ENCODE results near the gene ZGPAT.

Gene ZGPAT

DNA sequence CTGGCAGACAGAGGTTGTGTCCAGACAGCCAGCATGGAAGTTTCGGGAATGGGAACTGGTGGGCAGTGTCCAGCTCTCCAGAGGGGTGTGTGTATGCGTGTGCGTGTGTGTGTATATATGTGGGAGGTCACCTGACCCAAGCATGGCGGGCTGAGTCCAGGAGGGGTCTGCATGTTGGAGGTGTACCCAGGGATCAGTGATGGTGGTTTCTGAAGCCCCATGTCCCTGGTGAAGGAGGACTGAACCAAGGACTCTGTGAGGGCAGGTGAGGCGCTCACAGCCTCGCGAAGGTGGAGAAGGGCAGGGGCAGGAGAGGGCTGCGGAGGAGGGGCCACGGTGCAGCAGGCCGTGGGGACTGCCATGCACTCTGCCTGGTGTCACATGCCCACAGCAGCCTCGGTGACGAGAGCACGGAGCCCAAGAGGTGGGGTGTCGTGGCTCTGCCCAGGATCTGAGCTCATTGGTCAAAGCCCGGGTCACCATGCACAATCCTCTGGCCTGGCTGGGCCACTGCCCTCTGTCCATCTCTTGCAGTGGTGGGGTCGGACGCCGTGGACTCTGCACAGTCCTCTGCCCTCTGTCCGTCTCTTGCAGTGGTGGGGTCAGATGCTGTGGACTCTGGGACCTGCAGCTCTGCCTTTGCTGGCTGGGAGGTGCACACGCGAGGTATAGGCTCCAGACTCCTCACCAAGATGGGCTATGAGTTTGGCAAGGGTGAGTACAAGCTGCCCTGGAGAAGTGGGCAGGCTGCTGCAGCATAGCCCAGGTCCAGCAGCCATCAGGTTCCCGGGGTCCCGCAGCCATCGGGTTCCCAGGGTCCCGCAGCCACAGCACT is 26.5 kb downstream of the ZGPAT start:
- H3K4me3 ChIP-seq (ENCODE audit: low read length) = no peak overlapping the region
- H3K36me3 ChIP-seq (ENCODE audit: insufficient read depth, low read depth, low read length) = peaks cover 29% of the 10 kb centered on the region
- no peaks in the 10 kb centered on the region for H3K9me3 ChIP-seq (ENCODE audit: insufficient read depth, low read depth, low read length)
- H3K4me1 ChIP-seq (ENCODE audit: insufficient read depth, low read length) = no peaks in the 10 kb centered on the region
- H3K27ac ChIP-seq (ENCODE audit: low read length) = no peak overlapping the region
- H3K9ac ChIP-seq (ENCODE audit: low read depth, low read length) = no peak overlapping the region
- no peaks in the 10 kb centered on the region; the same call in 1 of the 2 replicates for H3K27me3 ChIP-seq (ENCODE audit: insufficient read depth, low read length)

DNA sequence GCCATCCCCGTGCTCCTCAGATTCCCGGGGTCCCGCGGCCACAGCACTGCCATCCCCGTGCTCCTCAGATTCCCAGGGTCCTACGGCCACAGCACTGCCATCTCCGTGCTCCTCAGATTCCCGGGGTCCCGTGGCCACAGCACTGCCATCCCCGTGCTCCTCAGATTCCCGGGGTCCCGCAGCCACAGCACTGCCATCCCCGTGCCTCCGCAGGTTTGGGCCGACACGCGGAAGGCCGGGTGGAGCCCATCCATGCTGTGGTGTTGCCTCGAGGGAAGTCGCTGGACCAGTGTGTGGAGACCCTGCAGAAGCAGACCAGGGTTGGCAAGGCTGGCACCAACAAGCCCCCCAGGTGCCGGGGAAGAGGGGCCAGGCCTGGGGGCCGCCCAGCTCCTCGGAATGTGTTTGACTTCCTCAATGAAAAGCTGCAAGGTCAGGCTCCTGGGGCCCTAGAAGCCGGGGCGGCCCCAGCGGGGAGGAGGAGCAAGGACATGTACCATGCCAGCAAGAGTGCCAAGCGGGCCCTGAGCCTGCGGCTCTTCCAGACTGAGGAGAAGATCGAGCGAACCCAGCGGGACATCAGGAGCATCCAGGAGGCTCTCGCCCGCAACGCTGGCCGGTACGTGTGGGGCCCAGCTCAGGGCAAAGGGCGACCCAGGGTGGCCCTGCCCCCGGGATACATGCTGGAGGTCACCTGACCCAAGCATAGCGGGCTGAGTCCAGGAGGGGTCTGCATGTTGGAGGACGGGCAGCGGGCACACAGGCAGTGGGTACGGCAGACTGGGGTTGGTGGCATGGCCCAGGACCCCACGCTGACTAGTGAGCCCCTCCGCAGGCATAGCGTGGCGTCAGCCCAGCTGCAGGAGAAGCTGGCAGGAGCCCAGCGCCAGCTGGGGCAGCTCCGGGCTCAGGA is 27.4 kb downstream of the ZGPAT start:
- no peaks in the 10 kb centered on the region for H3K9me3 ChIP-seq (ENCODE audit: insufficient read depth, low read depth, low read length)
- H3K36me3 ChIP-seq (ENCODE audit: insufficient read depth, low read depth, low read length) = peaks cover 22% of the 10 kb centered on the region
- H3K4me1 ChIP-seq (ENCODE audit: insufficient read depth, low read length) = no peaks in the 10 kb centered on the region
- H3K4me3 ChIP-seq (ENCODE audit: low read length) = no peak overlapping the region
- no peak overlapping the region for H3K27ac ChIP-seq (ENCODE audit: low read length)
- no peak overlapping the region for H3K9ac ChIP-seq (ENCODE audit: low read depth, low read length)
- no peaks in the 10 kb centered on the region; the same call in 1 of the 2 replicates for H3K27me3 ChIP-seq (ENCODE audit: insufficient read depth, low read length)

DNA sequence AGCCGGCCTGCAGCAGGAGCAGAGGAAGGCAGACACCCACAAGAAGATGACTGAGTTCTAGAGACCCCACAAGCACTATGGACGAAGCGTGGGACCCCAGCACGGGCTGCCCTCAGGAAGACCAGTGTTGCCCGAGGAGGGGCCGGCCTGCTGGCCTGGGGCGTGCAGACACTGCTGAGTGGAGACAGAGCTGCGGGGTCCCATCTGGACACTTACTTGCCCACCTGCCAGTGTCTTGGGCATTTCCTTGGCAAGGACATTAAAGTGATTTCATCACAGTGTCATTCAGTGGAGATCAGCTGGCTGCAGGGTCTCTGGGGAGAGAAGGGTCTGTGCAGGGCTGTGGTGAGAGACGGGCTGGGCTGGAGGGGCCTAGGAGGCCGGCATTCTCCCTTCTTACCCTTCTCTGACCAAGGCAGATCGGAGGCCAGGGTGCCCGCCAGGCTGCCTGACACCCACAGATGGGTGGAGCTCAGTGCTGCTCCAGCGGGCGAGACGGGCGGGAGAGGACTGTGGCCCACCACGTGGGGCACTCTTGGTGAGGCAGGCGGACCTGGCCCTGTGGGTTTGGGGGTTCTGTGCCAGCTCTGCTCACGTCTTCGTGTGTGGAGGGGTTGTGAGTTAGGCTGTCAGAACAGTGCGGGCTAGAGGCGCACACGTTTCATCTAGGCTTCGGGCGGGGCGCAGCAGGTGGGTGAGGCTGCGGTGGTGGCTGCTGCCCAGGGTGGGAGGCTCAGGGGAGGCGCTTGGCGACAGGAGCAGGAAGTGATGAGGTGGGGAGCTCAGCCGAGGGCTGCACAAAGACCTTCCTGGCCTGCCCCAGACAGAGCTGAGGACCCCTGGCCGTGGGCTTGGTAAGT is 28.2 kb downstream of the ZGPAT start, which contains the start of gene LIME1:
Gene LIME1 (plus strand): TSS at position 806 of the 860 bp plus-strand sequence. CDS start 886 bp downstream, outside the sequence.
- H3K9me3 ChIP-seq (ENCODE audit: insufficient read depth, low read depth, low read length) = no peaks in the 10 kb centered on the region

DNA sequence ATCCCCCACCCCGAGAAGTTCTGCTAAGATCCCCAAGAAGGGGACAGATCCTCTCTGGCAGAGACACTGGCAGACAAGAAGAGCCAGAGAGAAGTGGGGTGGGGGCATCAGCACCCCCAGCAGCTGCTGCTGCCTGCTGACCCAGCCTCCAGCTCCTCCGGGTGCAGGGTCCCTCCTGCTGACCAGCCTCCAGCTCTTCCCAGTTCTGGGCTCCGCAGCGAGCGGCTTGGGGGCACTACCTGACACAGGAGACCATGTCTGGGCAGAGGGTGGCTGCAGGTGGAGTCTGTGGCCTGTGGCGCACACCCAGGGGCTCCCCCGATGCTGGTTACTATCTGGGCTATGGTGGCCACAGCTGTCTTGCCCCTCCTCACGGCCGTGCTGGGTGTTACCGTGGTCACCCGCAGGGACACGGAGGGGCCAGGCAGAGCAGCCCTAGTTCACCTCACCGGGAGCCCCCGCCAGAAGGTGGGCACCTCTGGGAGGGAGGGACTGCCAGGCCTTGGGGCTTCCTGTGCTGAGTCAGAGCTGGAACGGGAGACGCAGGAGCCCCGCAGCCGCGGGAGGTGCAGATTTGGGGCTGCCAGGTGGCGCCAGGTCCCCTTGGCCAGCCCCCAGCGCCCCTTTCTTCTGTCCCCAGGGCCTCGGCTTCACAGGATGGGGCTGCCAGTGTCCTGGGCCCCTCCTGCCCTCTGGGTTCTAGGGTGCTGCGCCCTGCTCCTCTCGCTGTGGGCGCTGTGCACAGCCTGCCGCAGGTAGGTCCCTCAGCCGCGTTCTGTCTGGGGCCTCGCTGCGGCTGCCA is 29.3 kb downstream of the ZGPAT start:
- Histone ChIP-seq H3K27ac (ENCODE audit: low read length) (no peak overlapping the region), H3K4me1 (ENCODE audit: insufficient read depth, low read length) (no peaks in the 10 kb centered on the region), H3K4me3 (ENCODE audit: low read length) (no peak overlapping the region), H3K9me3 (ENCODE audit: insufficient read depth, low read depth, low read length) (no peaks in the 10 kb centered on the region), H3K9ac (ENCODE audit: low read depth, low read length) (no peak overlapping the region), H3K36me3 (ENCODE audit: insufficient read depth, low read depth, low read length) (peaks cover 22% of the 10 kb centered on the region), H3K27me3 (ENCODE audit: insufficient read depth, low read length) (no peaks in the 10 kb centered on the region; the same call in 1 of the 2 replicates)

More for the DNA sequence above, 28.2 kb downstream of the ZGPAT start, which contains the start of gene LIME1:
- Histone ChIP-seq H3K27me3 (ENCODE audit: insufficient read depth, low read length) (no peaks in the 10 kb centered on the region; the same call in 1 of the 2 replicates), H3K27ac (ENCODE audit: low read length) (no peak within 1 kb of the TSS), H3K4me3 (ENCODE audit: low read length) (no peak within 1 kb of the TSS), H3K4me1 (ENCODE audit: insufficient read depth, low read length) (no peaks in the 10 kb centered on the region), H3K36me3 (ENCODE audit: insufficient read depth, low read depth, low read length) (peaks cover 22% of the 10 kb centered on the region), H3K9ac (ENCODE audit: low read depth, low read length) (no peak within 1 kb of the TSS)

DNA sequence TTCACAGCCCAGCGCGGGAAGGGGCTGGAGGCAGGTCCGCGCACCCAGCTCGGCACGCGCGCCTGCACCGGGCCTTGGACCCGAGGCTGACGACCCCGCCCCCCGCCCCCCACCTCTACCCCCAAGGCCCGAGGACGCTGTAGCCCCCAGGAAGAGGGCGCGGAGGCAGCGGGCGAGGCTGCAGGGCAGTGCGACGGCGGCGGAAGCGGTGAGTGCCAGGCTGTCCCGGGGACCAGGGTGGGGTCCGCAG is 29.8 kb downstream of the ZGPAT start:
- Histone ChIP-seq H3K9me3 (ENCODE audit: insufficient read depth, low read depth, low read length) (no peaks in the 10 kb centered on the region), H3K27me3 (ENCODE audit: insufficient read depth, low read length) (no peaks in the 10 kb centered on the region; the same call in 1 of the 2 replicates), H3K9ac (ENCODE audit: low read depth, low read length) (no peak overlapping the region), H3K36me3 (ENCODE audit: insufficient read depth, low read depth, low read length) (peaks cover 22% of the 10 kb centered on the region), H3K4me3 (ENCODE audit: low read length) (no peak overlapping the region), H3K27ac (ENCODE audit: low read length) (no peak overlapping the region), H3K4me1 (ENCODE audit: insufficient read depth, low read length) (no peaks in the 10 kb centered on the region)

DNA sequence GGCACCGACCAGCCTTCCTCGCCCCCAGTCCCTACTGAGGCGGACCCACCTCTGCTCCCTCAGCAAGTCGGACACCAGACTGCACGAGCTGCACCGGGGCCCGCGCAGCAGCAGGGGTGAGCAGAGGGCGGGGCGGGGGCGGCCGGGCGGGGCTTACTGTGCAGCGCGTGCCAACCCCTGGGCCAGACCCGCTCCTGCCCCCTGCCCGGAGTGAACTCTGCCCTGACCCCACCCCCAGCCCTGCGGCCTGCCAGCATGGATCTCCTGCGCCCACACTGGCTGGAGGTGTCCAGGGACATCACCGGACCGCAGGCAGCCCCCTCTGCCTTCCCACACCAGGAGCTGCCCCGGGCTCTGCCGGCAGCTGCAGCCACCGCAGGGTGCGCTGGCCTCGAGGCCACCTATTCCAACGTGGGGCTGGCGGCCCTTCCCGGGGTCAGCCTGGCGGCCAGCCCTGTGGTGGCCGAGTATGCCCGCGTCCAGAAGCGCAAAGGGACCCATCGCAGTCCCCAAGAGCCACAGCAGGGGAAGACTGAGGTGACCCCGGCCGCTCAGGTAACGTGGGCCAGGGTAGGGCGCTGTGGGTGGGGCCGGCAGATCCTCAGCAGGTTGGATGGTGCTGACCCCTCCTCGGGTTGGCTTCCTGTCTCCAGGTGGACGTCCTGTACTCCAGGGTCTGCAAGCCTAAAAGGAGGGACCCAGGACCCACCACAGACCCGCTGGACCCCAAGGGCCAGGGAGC is 30.3 kb downstream of the ZGPAT start:
- peak overlapping the region; percentile 60; the same call in 1 of the 2 replicates for H3K4me3 ChIP-seq (ENCODE audit: low read length)
- no peak overlapping the region for H3K27ac ChIP-seq (ENCODE audit: low read length)
- no peak overlapping the region for H3K9ac ChIP-seq (ENCODE audit: low read depth, low read length)
- H3K4me1 ChIP-seq (ENCODE audit: insufficient read depth, low read length) = no peaks in the 10 kb centered on the region
- no peaks in the 10 kb centered on the region for H3K9me3 ChIP-seq (ENCODE audit: insufficient read depth, low read depth, low read length)
- no peaks in the 10 kb centered on the region; the same call in 1 of the 2 replicates for H3K27me3 ChIP-seq (ENCODE audit: insufficient read depth, low read length)
- peaks cover 23% of the 10 kb centered on the region for H3K36me3 ChIP-seq (ENCODE audit: insufficient read depth, low read depth, low read length)

DNA sequence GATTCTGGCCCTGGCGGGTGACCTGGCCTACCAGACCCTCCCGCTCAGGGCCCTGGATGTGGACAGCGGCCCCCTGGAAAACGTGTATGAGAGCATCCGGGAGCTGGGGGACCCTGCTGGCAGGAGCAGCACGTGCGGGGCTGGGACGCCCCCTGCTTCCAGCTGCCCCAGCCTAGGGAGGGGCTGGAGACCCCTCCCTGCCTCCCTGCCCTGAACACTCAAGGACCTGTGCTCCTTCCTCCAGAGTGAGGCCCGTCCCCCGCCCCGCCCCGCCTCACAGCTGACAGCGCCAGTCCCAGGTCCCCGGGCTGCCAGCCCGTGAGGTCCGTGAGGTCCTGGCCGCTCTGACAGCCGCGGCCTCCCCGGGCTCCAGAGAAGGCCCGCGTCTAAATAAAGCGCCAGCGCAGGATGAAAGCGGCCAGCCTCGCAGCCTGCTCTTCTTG is 30.9 kb downstream of the ZGPAT start:
- Histone ChIP-seq H3K9ac (ENCODE audit: low read depth, low read length) (no peak overlapping the region), H3K9me3 (ENCODE audit: insufficient read depth, low read depth, low read length) (no peaks in the 10 kb centered on the region), H3K27me3 (ENCODE audit: insufficient read depth, low read length) (no peaks in the 10 kb centered on the region; the same call in 1 of the 2 replicates), H3K4me1 (ENCODE audit: insufficient read depth, low read length) (no peaks in the 10 kb centered on the region), H3K4me3 (ENCODE audit: low read length) (peak overlapping the region; percentile 60; the same call in 1 of the 2 replicates), H3K36me3 (ENCODE audit: insufficient read depth, low read depth, low read length) (peaks cover 23% of the 10 kb centered on the region), H3K27ac (ENCODE audit: low read length) (no peak overlapping the region)

DNA sequence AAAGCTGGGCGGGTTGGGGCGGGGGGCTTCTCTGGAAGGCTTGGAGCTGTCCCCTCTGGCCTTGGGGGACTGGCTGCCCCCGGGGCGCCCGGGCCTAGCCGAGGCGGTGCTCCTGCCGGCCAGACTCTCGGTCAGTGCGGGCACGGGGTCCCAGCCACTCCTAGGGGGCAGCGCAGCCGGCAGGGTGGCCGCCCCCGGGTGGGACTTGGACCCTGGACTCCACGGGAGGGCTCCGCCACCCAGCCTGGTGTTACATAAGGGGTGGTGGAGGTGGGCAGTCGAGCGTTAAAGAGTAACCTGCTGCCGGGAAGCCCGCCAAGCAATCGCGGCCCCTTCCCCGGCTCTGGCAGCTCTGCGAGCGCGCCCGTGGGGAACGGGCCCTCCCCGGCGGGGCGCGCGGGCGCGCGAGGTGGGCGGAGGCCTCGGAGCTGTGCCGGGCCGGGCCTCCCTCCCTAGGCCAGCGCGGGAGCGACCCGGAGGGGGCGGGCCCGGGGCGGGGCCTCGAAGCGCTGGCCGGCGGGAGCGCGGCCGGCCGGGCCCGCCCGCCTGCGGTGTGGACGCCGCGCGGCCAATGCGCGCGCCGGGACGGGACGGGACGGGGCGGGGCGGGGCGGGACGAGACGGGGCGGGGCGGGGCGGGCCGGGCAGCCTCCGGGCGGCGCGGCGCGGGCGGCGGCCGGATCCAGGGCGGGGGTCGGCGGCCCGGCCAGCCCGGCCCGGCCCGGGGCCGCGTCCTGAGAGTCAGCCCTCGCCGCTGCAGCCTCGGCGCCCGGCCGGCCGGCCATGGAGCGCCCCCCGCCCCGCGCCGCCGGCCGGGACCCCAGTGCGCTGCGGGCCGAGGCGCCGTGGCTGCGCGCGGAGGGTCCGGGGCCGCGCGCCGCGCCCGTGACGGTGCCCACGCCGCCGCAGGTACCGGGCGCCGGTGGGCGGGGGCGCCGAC is 31.6 kb downstream of the ZGPAT start, which contains the start of gene SLC2A4RG:
Gene SLC2A4RG (plus strand): TSS at position 647 of the 940 bp plus-strand sequence. CDS start 137 bp downstream, at position 784.
- no peaks in the 10 kb centered on the region; the same call in 1 of the 2 replicates for H3K27me3 ChIP-seq (ENCODE audit: insufficient read depth, low read length)
- peak within 1 kb of the TSS; percentile 76 for H3K4me3 ChIP-seq (ENCODE audit: low read length)
- H3K9me3 ChIP-seq (ENCODE audit: insufficient read depth, low read depth, low read length) = no peaks in the 10 kb centered on the region
- H3K9ac ChIP-seq (ENCODE audit: low read depth, low read length) = peak within 1 kb of the TSS; percentile 76; the same call in 1 of the 2 replicates
- H3K36me3 ChIP-seq (ENCODE audit: insufficient read depth, low read depth, low read length) = peaks cover 26% of the 10 kb centered on the region
- H3K4me1 ChIP-seq (ENCODE audit: insufficient read depth, low read length) = no peaks in the 10 kb centered on the region
- no peak within 1 kb of the TSS for H3K27ac ChIP-seq (ENCODE audit: low read length)

DNA sequence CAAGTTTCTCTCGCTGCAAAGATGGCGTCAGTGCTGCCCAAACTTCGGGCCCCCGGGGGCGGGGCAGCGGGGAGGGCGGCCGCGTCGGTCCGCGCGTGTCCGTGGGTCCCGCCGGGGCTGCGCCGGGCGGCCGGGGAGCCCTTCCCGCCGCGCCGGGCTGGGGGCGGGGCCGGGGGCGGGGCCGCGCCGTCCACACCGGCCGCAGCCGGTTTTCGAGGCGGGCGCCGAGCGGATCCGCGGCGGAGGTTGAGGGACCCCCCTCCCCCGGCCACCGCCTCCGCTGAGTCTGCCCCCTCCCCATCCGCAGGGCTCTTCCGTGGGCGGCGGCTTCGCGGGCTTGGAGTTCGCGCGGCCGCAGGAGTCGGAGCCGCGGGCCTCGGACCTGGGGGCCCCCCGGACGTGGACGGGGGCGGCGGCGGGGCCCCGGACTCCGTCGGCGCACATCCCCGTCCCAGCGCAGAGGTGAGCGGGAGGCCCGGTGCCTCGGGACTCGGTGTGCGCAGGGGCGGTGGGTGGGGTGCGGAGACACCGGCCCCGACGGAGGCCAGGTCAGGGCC is 32.3 kb downstream of the ZGPAT start:
- Histone ChIP-seq H3K9me3 (ENCODE audit: insufficient read depth, low read depth, low read length) (no peaks in the 10 kb centered on the region), H3K36me3 (ENCODE audit: insufficient read depth, low read depth, low read length) (peaks cover 23% of the 10 kb centered on the region), H3K4me1 (ENCODE audit: insufficient read depth, low read length) (no peaks in the 10 kb centered on the region), H3K4me3 (ENCODE audit: low read length) (peak overlapping the region; percentile 76), H3K27me3 (ENCODE audit: insufficient read depth, low read length) (no peaks in the 10 kb centered on the region; the same call in 1 of the 2 replicates), H3K9ac (ENCODE audit: low read depth, low read length) (peak overlapping the region; percentile 76; the same call in 1 of the 2 replicates), H3K27ac (ENCODE audit: low read length) (no peak overlapping the region)
